ENCODE measurements around the gene RTP2.
"Not testable (repeated sequence)": the region's sequence is repeated elsewhere in the genome, so short reads cannot be mapped to it uniquely, and the experiment has no call there.

Gene RTP2

DNA sequence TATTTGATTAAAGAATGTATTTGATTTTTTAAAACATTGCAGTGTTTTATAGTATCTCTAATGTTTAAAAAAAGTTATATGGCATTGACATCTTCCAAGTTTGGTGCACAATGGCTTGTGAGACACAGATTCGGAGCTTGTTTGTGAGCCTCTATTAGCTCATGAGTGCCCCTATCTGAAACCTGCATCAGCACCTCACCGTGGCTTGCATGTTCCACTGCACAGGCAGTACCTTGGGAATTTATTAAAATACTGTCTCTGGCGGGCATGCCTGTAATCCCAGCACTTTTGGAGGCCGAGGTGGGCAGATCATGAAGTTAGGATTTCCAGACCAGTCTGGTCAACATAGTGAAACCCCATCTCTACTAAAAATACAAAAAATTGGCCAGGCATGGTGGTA, 6.8 kb upstream of the RTP2 start:
- DNase-seq, result no peak

GRCh38 chr3:187708696-187709095, 6.3 kb upstream of the RTP2 start:
- DNase-seq, result no peak

- no peak for DNase-seq
These were observed 4.6 kb upstream of the RTP2 start for GRCh38 chr3:187706971-187707370.

DNA sequence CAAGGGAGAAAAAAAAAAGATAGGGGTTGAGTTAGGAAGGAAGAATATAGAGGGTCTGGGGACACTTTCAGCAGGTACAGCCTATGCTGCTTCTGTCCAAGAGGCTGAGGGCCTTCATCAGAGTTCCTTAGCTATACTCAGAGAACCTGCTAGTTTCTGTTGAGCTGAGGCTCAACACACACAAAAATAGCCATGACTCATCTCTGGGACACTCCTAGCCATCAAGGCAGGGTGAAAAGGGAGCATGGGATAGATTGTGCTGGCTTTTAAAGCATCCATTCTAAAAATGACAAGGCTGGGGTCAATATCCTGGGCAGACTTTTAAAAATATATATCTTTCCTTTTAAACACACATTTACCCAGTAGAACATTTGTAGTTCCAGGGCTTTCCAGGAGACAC, 2.8 kb upstream of the RTP2 start:
- DNase-seq, result no peak

GRCh38 chr3:187700249-187700648, 2.1 kb downstream of the RTP2 start:
- no peak for DNase-seq

DNA sequence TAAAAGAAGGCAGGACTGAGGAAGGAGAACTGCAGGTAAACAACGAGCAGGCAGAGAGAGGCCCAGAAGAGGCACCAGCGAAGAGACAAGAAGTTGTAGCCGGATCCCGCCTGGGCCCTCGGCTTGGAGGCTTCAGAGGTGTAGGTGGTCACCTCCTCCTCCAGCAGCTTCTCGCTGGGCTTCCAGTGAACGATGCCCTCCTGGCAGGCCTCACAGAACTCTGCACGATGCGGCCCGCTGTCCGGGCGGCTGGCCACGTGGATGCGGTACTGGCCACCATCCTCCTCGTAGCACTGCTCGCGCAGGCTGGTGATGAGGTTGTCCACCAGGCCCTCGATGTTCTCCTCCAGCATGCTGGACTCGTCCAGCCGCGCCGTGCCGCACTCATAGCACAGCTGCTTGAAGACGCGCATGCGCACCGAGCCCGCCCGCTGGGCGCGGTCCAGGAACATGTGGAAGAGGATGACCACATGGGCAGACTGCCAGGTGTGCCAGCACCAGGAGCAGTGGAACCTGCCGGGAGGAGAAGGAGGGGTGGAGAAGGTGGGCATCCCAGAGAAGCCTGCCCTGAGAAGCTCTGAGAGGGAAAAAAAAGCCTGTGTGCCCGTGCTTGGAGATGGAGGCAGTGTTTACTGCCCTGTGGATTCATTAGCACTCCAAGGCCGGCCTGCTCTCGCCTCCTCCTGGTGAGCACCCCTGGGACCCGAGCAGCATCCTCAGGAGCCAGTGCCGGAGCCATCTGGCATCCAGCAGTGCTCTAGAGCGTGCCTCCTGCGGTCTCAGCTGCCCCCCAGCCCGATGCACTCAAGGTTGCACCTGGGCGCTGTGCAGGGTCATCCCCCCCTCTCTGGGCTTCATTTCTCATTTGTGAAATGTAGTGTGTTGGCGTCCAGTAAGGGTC, 3.6 kb downstream of the RTP2 start:
- DNase-seq, result no peak

GRCh38 chr3:187696021-187696420, 6.3 kb downstream of the RTP2 start:
- DNase-seq, result no peak

GRCh38 chr3:187695449-187695848, 6.9 kb downstream of the RTP2 start:
- DNase-seq, result no peak

DNA sequence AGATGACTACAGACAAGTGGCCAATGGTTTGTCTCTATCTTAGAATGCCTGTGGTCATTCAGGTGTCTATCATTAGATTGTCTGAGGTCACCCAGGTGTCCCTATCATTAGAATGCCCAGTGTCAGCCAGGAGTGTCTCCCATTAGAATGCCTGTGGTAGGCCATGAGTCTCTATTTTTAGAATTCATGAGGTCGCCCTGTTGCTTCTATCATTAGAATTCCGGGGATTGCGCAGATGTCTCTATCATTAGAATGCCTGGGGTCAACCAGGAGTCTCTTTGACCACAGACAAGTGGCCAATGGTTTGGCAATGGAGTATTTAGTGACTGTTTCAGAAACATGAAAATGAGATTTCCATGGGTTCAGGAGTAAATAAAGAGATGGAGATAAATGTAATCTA, 7.6 kb downstream of the RTP2 start:
- DNase-seq, result peak; percentile 40

DNA sequence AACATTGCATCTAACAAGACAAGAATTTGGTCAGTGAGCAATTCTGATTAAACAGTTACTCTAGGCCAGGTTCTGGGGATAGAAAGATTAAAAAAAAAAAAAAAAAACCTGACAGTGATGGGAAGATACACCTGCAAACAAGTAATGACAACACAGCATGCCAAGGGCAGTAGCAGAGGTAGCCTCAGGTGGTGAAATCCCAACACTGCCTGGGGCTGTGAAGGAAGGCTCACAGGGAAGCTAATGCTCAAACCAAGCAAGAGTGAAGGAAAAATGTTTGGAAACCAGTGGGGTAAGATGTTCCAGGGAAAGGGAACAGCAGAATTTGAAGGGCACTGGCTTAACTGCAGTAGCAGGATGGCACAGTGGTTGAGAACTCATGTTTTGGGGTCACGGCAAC, 8.9 kb downstream of the RTP2 start:
- no peak for DNase-seq

- peak; percentile 11 for DNase-seq
These were observed 12.4 kb downstream of the RTP2 start for GRCh38 chr3:187689984-187690383.

GRCh38 chr3:187686621-187687273, 15.6 kb downstream of the RTP2 start:
- DNase-seq, result no peak

DNA sequence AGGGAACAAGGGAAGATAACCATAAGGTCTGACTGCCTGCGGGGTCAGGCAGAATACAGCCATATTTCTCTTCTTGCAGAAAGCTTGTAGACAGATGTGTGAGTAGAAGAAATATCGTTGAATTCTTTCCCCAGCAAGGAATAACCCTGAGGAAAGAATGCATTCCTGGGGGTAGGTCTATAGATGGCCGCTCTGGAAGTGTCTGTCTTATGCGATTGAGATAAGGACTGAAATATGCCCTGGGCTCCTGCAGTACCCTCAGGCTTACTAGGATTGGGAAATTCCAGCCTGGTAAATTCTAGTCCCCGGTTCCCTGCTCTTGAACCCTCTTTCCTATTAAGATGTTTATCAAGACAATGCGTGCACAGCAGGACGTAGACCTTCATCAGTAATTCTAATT, 16.4 kb downstream of the RTP2 start:
- DNase-seq, result peak; percentile 26

- DNase-seq, result peak; percentile 28
These were observed 17.5 kb downstream of the RTP2 start for GRCh38 chr3:187684880-187685279.

DNA sequence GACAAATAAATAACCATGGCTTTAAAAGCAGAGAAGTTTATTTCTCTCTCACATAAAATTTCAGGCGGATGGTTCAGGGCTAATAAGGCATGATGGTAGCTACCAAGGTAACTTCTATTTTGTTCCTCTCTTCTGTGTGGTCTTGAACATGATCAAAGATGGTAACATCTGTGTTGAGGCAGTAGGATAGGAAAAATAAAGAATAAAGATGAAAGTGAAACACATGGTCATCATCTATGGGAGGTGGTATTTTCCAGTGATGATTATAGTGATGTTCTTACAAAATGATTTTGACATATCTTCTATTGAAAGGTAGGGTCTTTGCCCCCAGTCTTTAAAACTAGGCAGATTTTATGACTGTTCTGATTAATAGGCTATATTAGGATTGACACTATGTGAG, 17.9 kb downstream of the RTP2 start:
- no peak for DNase-seq

GRCh38 chr3:187681756-187682155, 20.6 kb downstream of the RTP2 start:
- not testable (repeated sequence) for DNase-seq

- peak; percentile 54 for DNase-seq
These were observed 22.5 kb downstream of the RTP2 start for GRCh38 chr3:187679638-187680396.

DNA sequence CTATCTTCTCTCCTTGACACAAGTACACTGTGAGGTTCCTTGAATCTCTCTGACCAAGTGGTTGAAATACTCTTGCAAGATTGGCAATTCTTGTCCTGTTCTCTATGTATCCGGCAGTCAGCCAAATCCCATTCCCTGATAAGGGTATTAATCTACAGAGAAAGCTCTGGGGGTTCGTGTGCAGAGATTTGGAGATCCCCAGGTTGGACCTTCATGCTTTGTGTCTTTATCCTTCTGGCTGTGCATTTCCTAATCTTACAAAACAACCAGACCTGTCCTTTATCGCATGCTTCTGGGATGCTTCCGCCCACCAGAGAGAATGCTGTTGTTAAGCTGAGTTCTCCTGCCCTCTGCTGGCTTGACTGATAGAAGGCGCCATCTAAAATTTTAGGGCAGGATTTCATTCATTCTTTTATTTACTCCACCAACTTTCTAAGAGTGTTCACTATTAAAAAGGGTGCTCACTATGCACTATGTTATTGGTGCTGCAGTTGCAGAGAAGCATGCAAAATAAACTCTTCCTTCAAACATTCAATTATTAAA, 23.6 kb downstream of the RTP2 start:
- peak; percentile 54 for DNase-seq

- peak; percentile 60 for DNase-seq
These were observed 24.8 kb downstream of the RTP2 start for GRCh38 chr3:187677604-187678003.

GRCh38 chr3:187673012-187673411, 29.3 kb downstream of the RTP2 start:
- DNase-seq, result peak; percentile 33

DNA sequence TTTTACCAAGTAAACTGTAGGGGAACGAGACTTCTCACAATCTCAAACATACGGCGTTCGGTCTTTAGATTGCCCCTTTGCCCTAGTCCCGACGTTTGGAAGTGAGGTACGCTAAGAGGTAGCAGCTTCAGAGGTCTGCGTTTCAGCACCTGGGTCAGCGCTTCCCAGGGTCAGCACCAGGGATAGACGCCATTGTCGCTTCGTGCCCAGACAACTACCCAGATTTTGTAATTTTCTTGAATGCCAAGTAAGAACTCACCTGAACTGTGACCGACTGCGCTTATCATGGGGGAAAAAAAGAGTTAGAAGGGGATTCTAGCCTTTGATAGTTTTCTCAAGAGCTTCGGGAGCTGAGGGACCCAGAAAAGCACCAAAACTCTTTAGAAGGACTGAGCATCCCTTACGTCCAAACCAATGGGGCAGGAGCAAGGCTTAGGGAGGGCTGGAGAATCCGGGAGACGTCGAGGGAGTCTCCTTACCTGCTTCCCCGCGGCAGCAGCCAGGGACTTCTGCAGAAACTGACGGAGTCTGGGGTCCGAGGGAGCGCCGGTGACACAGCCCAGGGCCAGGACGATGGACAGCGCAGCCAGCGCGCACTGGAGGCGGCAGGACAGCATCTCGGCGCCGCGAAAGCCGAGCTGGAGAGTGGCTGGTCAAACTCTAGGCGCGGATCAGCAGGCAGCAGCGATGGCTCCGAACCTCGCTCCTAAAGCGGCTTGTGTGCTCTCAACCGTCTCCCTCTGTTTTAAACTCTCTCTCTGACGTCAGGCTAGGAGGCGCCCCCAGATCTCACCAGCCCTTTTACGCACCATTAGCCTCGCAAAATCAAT, 32.5 kb downstream of the RTP2 start, which contains the start of gene SST:
Gene SST, minus strand, starts transcription at position 720 of the 830 bp plus-strand sequence. Its CDS starts 103 bp downstream, at position 617.
- DNase-seq, result no peak

DNA sequence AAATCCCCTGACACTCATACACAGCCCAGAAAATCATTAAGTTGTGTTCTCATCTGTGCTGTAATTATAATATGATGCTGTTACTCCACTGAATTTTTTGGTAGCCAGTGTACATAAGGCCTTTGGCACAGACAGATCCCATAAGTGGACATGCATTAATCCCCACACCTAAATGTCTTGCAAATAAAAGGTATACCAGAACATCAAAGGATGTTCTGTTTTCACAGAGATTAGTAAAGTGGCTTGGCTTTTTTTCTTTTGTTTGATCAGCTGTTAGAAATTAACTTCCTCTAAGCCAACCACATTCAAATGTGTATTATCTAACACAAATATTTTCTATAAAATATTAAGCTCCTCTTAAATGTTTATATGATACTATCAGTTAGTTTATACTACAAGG, 34.8 kb downstream of the RTP2 start:
- DNase-seq, result no peak
